ENCODE measurements around the gene NDUFA11.
"Not testable (repeated sequence)": the region's sequence is repeated elsewhere in the genome, so short reads cannot be mapped to it uniquely, and the experiment has no call there.

Gene NDUFA11

GRCh38 chr19:5890099-5890498 lies 13.5 kb downstream of the NDUFA11 start:
- H3K4me1 ChIP-seq (ENCODE audit: control insufficient read depth, low read length) = no peaks in the 10 kb centered on the region
- H3F3A ChIP-seq (ENCODE audit: control insufficient read depth, insufficient read depth) = 0 out of 2 replicates have a peak, but pooled peaks cover 5% of the 10 kb centered on the region
- H3K9me2 ChIP-seq (replicated peaks; ENCODE audit: control insufficient read depth, low read length) = no peaks in the 10 kb centered on the region
- peaks cover 3% of the 10 kb centered on the region; the same call in 1 of the 2 replicates for H3K36me3 ChIP-seq (ENCODE audit: control insufficient read depth, low read length)
- no peak overlapping the region for H3K4me3 ChIP-seq (ENCODE audit: low read length)
- H3K79me2 ChIP-seq (ENCODE audit: control insufficient read depth, low read length) = no peaks in the 10 kb centered on the region
- peaks cover 3% of the 10 kb centered on the region for H3K27me3 ChIP-seq (ENCODE audit: control insufficient read depth, low read length)
- no peak overlapping the region for H3K27ac ChIP-seq (ENCODE audit: low read depth, low read length)
- no peak overlapping the region for H3K4me2 ChIP-seq (ENCODE audit: low read length)
- no peaks in the 10 kb centered on the region for H3K9me3 ChIP-seq (ENCODE audit: control insufficient read depth, insufficient read depth, low read length)
- no peaks in the 10 kb centered on the region for H4K20me1 ChIP-seq (ENCODE audit: control insufficient read depth, insufficient read depth, low read depth, low read length)
- TF ChIP-seq EZH2phosphoT487 (IDR thresholded peaks at IDR 0.05; ENCODE audit: borderline replicate concordance, low read length) = no peak
- TF ChIP-seq CTCF (IDR thresholded peaks at IDR 0.05; ENCODE audit: low read depth, low read length, poor library complexity, severe bottlenecking) = no peak

- Histone ChIP-seq H3K9me2 (replicated peaks; ENCODE audit: control insufficient read depth, low read length) (no peaks in the 10 kb centered on the region), H3K9me3 (ENCODE audit: control insufficient read depth, insufficient read depth, low read length) (no peaks in the 10 kb centered on the region), H3K4me2 (ENCODE audit: low read length) (no peak overlapping the region), H3K4me3 (ENCODE audit: low read length) (no peak overlapping the region), H3K27me3 (ENCODE audit: control insufficient read depth, low read length) (peaks cover 3% of the 10 kb centered on the region), H4K20me1 (ENCODE audit: control insufficient read depth, insufficient read depth, low read depth, low read length) (no peaks in the 10 kb centered on the region), H3F3A (ENCODE audit: control insufficient read depth, insufficient read depth) (0 out of 2 replicates have a peak, but pooled peaks cover 5% of the 10 kb centered on the region), H3K27ac (ENCODE audit: low read depth, low read length) (no peak overlapping the region), H3K4me1 (ENCODE audit: control insufficient read depth, low read length) (no peaks in the 10 kb centered on the region), H3K79me2 (ENCODE audit: control insufficient read depth, low read length) (no peaks in the 10 kb centered on the region), H3K36me3 (ENCODE audit: control insufficient read depth, low read length) (no peaks in the 10 kb centered on the region)
- TF ChIP-seq CTCF (IDR thresholded peaks at IDR 0.05; ENCODE audit: low read depth, low read length, poor library complexity, severe bottlenecking) = no peak
- TF ChIP-seq EZH2phosphoT487 (IDR thresholded peaks at IDR 0.05; ENCODE audit: borderline replicate concordance, low read length) = no peak
Observed at GRCh38 chr19:5889288-5889971, 14.2 kb downstream of the NDUFA11 start.

GRCh38 chr19:5884065-5884811 lies 19.4 kb downstream of the NDUFA11 start:
- not testable (repeated sequence) for H3K9me3 ChIP-seq (ENCODE audit: control insufficient read depth, insufficient read depth, low read length); H3K4me2 ChIP-seq (ENCODE audit: low read length); H4K20me1 ChIP-seq (ENCODE audit: control insufficient read depth, insufficient read depth, low read depth, low read length); H3K4me1 ChIP-seq (ENCODE audit: control insufficient read depth, low read length); H3K27ac ChIP-seq (ENCODE audit: low read depth, low read length); H3F3A ChIP-seq (ENCODE audit: control insufficient read depth, insufficient read depth); H3K36me3 ChIP-seq (ENCODE audit: control insufficient read depth, low read length); H3K4me3 ChIP-seq (ENCODE audit: low read length); H3K9me2 ChIP-seq (replicated peaks; ENCODE audit: control insufficient read depth, low read length); H3K79me2 ChIP-seq (ENCODE audit: control insufficient read depth, low read length); H3K27me3 ChIP-seq (ENCODE audit: control insufficient read depth, low read length)

- H3K9me2 ChIP-seq (replicated peaks; ENCODE audit: control insufficient read depth, low read length); H3K27me3 ChIP-seq (ENCODE audit: control insufficient read depth, low read length); H3K4me3 ChIP-seq (ENCODE audit: low read length); H3K4me1 ChIP-seq (ENCODE audit: control insufficient read depth, low read length); H3F3A ChIP-seq (ENCODE audit: control insufficient read depth, insufficient read depth); H3K27ac ChIP-seq (ENCODE audit: low read depth, low read length); H4K20me1 ChIP-seq (ENCODE audit: control insufficient read depth, insufficient read depth, low read depth, low read length); H3K36me3 ChIP-seq (ENCODE audit: control insufficient read depth, low read length); H3K9me3 ChIP-seq (ENCODE audit: control insufficient read depth, insufficient read depth, low read length); H3K4me2 ChIP-seq (ENCODE audit: low read length); H3K79me2 ChIP-seq (ENCODE audit: control insufficient read depth, low read length): not testable (repeated sequence)
Observed at GRCh38 chr19:5883157-5883873, 20.3 kb downstream of the NDUFA11 start.

All from DOHH2 (cell line).